HepG2 (cell line): ENCODE results near the gene SPX. TPM values are rescaled to one million over a fixed set of nuclear protein-coding genes. Genes with fewer than 3 reads are reported as not detected.

Source experiments
- ATAC-seq: fragments of 200-7000 bp; cut with Tn5 transposase; 3 replicates; pipeline ENCODE4 v1.9.1; 2020; ENCODE audit warnings: mild to moderate bottlenecking, moderate library complexity
- BruUV-seq: library from RNA; stranded (reverse); fragments of 400-500 nt; replicated peaks from 2 replicates; lab custom pipeline; 2021; lab: Mats Ljungman, UMichigan
- CTCF ChIA-PET: fragments of 300-600 bp; formaldehyde crosslinking; extraction: SDS; loops from one replicate; lab custom pipeline; 2021; ENCODE audit warnings: low total read pairs, inconsistent platforms, low intra/inter-chr PET ratio; lab: Yijun Ruan, JAX
- POLR2A ChIA-PET: fragments of 350-600 bp; sonication (Branson Sonifier 250); formaldehyde crosslinking; loops from one replicate; lab custom pipeline; 2020; ENCODE audit warnings: antibody characterized with exemption, inconsistent platforms; lab: Yijun Ruan, JAX
- DNase-seq: peaks from one replicate; pipeline ENCODE4 v3.0.0-alpha.2; 2015; ENCODE audit warnings: low spot score
- FAIRE-seq: peaks from 3 replicates; lab custom pipeline; 2011; peaks lifted over from hg19 to GRCh38; lab: Jason Lieb, UNC
- H2AFZ ChIP-seq: one replicate; pipeline ENCODE4 v1.6.1; 2011; ENCODE audit warnings: low read length, inconsistent platforms
- H3K27ac ChIP-seq: fragments of 300-600 bp; 3 replicates; pipeline ENCODE4 v1.8.0; 2011; ENCODE audit warnings: mixed run types, mild to moderate bottlenecking, mixed read lengths, low read length, inconsistent platforms; ENCODE audit not compliant: insufficient read depth; ENCODE audit errors: extremely low read length
- H3K27me3 ChIP-seq, 2 experiments: fragments of 200-600 bp in 1 of 2; 2 replicates in 1 of 2; 3 replicates in 1 of 2; pipeline versions ENCODE4 v1.6.0 to v1.8.0; 2011; ENCODE audit warnings: low read length in 2 of 2, mild to moderate bottlenecking in 2 of 2, moderate library complexity in 2 of 2, inconsistent platforms in 1 of 2; ENCODE audit not compliant: insufficient read depth in 2 of 2, control insufficient read depth in 1 of 2
- H3K36me3 ChIP-seq, 2 experiments: fragments of 200-600 bp in 1 of 2; replicated peaks in 1 of 2; 2 replicates in 1 of 2; 3 replicates in 1 of 2; pipeline versions ENCODE4 v1.5.1 to v1.8.0; 2011; ENCODE audit warnings: low read length in 2 of 2, inconsistent platforms in 1 of 2; ENCODE audit not compliant: insufficient read depth in 2 of 2, control insufficient read depth in 1 of 2
- H3K4me1 ChIP-seq: 2 replicates; pipeline ENCODE4 v1.5.1; 2012; ENCODE audit warnings: low read length, inconsistent platforms; ENCODE audit not compliant: insufficient read depth
- H3K4me2 ChIP-seq: 2 replicates; pipeline ENCODE4 v1.6.0; 2011; ENCODE audit warnings: low read depth, low read length, inconsistent platforms
- H3K4me3 ChIP-seq, 3 experiments: fragments of 200-600 bp in 1 of 3; sonication (generic), shearing (Covaris generic) in 1 of 3; replicated peaks in 1 of 3; 2 replicates each; pipeline ENCODE4 v1.5.1; 2011 to 2016; ENCODE audit warnings: low read length in 3 of 3, inconsistent platforms in 2 of 3, low read depth in 2 of 3, mild to moderate bottlenecking in 2 of 3, control low read depth in 1 of 3, mixed read lengths in 1 of 3; ENCODE audit not compliant: insufficient read depth in 1 of 3
- H3K79me2 ChIP-seq: one replicate; pipeline ENCODE4 v1.6.1; 2011; ENCODE audit warnings: low read length, inconsistent platforms; ENCODE audit not compliant: insufficient read depth
- H3K9ac ChIP-seq: 2 replicates; pipeline ENCODE4 v1.6.0; 2011; ENCODE audit warnings: mild to moderate bottlenecking, low read depth, low read length, inconsistent platforms; ENCODE audit not compliant: insufficient read depth
- H3K9me3 ChIP-seq: 2 replicates; pipeline ENCODE4 v1.5.1; 2012; ENCODE audit warnings: mild to moderate bottlenecking, low read length
- H4K20me1 ChIP-seq: 2 replicates; pipeline ENCODE4 v1.6.0; 2011; ENCODE audit warnings: inconsistent platforms, mild to moderate bottlenecking, low read length, moderate library complexity; ENCODE audit not compliant: insufficient read depth
- GPN1 ChIP-seq: sonication (generic); formaldehyde crosslinking; IDR thresholded peaks from 2 replicates; pipeline ENCODE4 v1.5.1; 2020; ENCODE audit warnings: missing genetic modification reagents, borderline replicate concordance
- KAT7 ChIP-seq: IDR thresholded peaks from 2 replicates; pipeline ENCODE4 v1.6.1; 2018; ENCODE audit warnings: borderline replicate concordance, missing compliant biosample characterization
- RELA ChIP-seq: sonication (generic); formaldehyde crosslinking; IDR thresholded peaks from 2 replicates; pipeline ENCODE4 v1.4.0; 2020; ENCODE audit warnings: missing genetic modification reagents
- SMYD3 ChIP-seq: sonication (generic); formaldehyde crosslinking; IDR thresholded peaks from 2 replicates; pipeline ENCODE4 v1.8.1; 2023; ENCODE audit warnings: mild to moderate bottlenecking, missing genetic modification reagents
- ZBTB38 ChIP-seq: sonication (generic); formaldehyde crosslinking; IDR thresholded peaks from 2 replicates; pipeline ENCODE4 v1.5.1; 2020; ENCODE audit warnings: mild to moderate bottlenecking, missing genetic modification reagents
- ZFYVE20 ChIP-seq: sonication (generic); formaldehyde crosslinking; IDR thresholded peaks from 2 replicates; pipeline ENCODE4 v1.8.0; 2023; ENCODE audit warnings: low read depth, mild to moderate bottlenecking, moderate library complexity, missing genetic modification reagents, borderline replicate concordance
- WGBS: methylation state at CpG from one replicate; pipeline ENCODE4 v1.1.6; 2017; ENCODE audit warnings: low lambda C conversion rate; 5-methylcytosine and 5-hydroxymethylcytosine counted together
- in situ Hi-C: cut with HindIII; loops from 2 replicates; pipeline ENCODE4 v1.10.0; 2017; ENCODE audit warnings: low pct_unique_long_range_greater_than_20kb; ENCODE audit not compliant: extremely low pct_ligation_motif_present
- intact Hi-C: fragments of 100-400 bp; cut with micrococcal nuclease; formaldehyde crosslinking; loops from one replicate; pipeline ENCODE4 v1.10.0; 2022; ENCODE audit not compliant: unreplicated experiment
- polyA plus RNA-seq, 8 experiments: library from polyadenylated mRNA; depleted of rRNA in 3 of 8; stranded (reverse) in 7 of 8; unstranded in 1 of 8; fragments of >200 nt; fragmentation: Illumina TruSeq in 4 of 8; extraction: Trizol in 4 of 8; gene quantifications; 2 replicates each; pipeline versions ENCODE4 v1.2.1 to v1.2.3, GENCODE V29; 2011 to 2016; ENCODE audit warnings: low read depth in 4 of 8, missing spikeins in 1 of 8, mixed read lengths in 1 of 8; ENCODE audit not compliant: insufficient read depth in 1 of 8
- total RNA-seq, 5 experiments: library from RNA; depleted of rRNA; stranded (reverse); fragments of >200 nt; fragmentation: Illumina TruSeq; extraction: Trizol; gene quantifications; 2 replicates each; pipeline ENCODE4 v1.2.3, GENCODE V29; 2016; ENCODE audit warnings: low read depth in 1 of 5
- TF ChIP-seq, protein P1 (sequence below): sonication (generic); formaldehyde crosslinking; IDR thresholded peaks from 2 replicates; pipeline ENCODE4 v1.4.0; 2020; ENCODE audit warnings: mild to moderate bottlenecking, missing genetic modification reagents, borderline replicate concordance

Gene SPX
- total and polyA plus RNA-seq, 2 of the 13 experiments (the other 11 are each of a cell fraction or from before 2014, with no cell fraction given): 0.07 to 0.16 TPM

- Histone ChIP-seq H3K36me3 (peaks cover 3 to 18% of the 10 kb centered on the region in 2 experiments; a peak in 2 of 5 replicates), H3K79me2 (peaks cover 44% of the 10 kb centered on the region), H3K4me2 (peak overlapping the region; percentile 85), H3K4me3 (peak overlapping the region; percentile 58 to 95 (median 78)), H3K4me1 (peaks cover 33% of the 10 kb centered on the region), H3K27ac (peak overlapping the region; percentile 90), H2AFZ (peak overlapping the region; percentile 91), H3K27me3 (no peaks in the 10 kb centered on the region; a peak in 1 of 5 replicates), H4K20me1 (peaks cover 3% of the 10 kb centered on the region; the same call in 1 of the 2 replicates), H3K9me3 (no peaks in the 10 kb centered on the region), H3K9ac (peak overlapping the region; percentile 88)
- intact Hi-C loops: loop anchor here (1.0 to 10.0 kb wide), 4 partner anchors 62 to 179 kb away; partner anchors contain the start of genes LDHB and PYROXD1
- CTCF ChIA-PET: no interaction called here
- POLR2A ChIA-PET: interaction anchor here (0.6 to 1.9 kb wide), 3 partner anchors 61 to 1044 kb away, joined by 3 to 7 read pairs (median 4); partner anchors contain the start of genes C2CD5 and PYROXD1
- FAIRE-seq: no peak
- TF ChIP-seq SMYD3: no peak
- no peak for TF ChIP-seq ZBTB38 (CRISPR knock-in tag)
- 0 out of 2 replicates have a peak, but pooled peaks have one; percentile 4 for TF ChIP-seq KAT7 (CRISPR knock-in tag)
- ATAC-seq: peak; percentile 14
- in situ Hi-C loops: loop anchor here (25.0 kb wide), 1 partner anchor 536 kb away; the partner anchor contains the start of gene CMAS
- DNase-seq: no peak
- 2% methylated on average over 8 of the region's 8 CpGs for WGBS
- BruUV-seq: TSS peak; percentile 72
Observed at GRCh38 chr12:21500786-21501257, 25.3 kb upstream of the SPX start.

GRCh38 chr12:21501258-21502163, 24.6 kb upstream of the SPX start, which contains the start of the genes GOLT1B and RECQL:
GOLT1B (plus strand) TSS chr12:21501789; CDS start chr12:21501924, 135 bp downstream.
RECQL (minus strand) TSS chr12:21501635; CDS start chr12:21499570, 2,065 bp downstream.
- ATAC-seq: peak; percentile 95
- no peaks in the 10 kb centered on the region; a peak in 1 of 5 replicates for H3K27me3 ChIP-seq
- H3K79me2 ChIP-seq: peaks cover 51% of the 10 kb centered on the region
- peaks cover 3% of the 10 kb centered on the region; the same call in 1 of the 2 replicates for H4K20me1 ChIP-seq
- H3K9ac ChIP-seq: peak within 1 kb of the TSS; percentile 88
- intact Hi-C loops (loop anchor here (1.0 to 10.0 kb wide), 4 partner anchors 61 to 179 kb away; partner anchors contain the start of genes LDHB and PYROXD1), in situ Hi-C loops (loop anchor here (25.0 kb wide), 1 partner anchor 536 kb away; the partner anchor contains the start of gene CMAS)
- ChIA-PET POLR2A (interaction anchor here (0.6 to 1.9 kb wide), 5 partner anchors 9 to 1043 kb away, joined by 3 to 7 read pairs (median 4); partner anchors contain the start of genes C2CD5 and PYROXD1), CTCF (no interaction called here)
- peak; percentile 98 for DNase-seq
- no TSS peak for BruUV-seq
- H3K4me2 ChIP-seq: peak within 1 kb of the TSS; percentile 85
- H2AFZ ChIP-seq: peak within 1 kb of the TSS; percentile 91
- no peaks in the 10 kb centered on the region for H3K9me3 ChIP-seq
- peaks cover 3 to 16% of the 10 kb centered on the region in 2 experiments; a peak in 2 of 5 replicates for H3K36me3 ChIP-seq
- under 1% methylated on average over 25 of the region's 61 CpGs for WGBS
- peak within 1 kb of the TSS; percentile 90 for H3K27ac ChIP-seq
- H3K4me3 ChIP-seq: peak within 1 kb of the TSS; percentile 87 to 95 (median 95)
- peak; percentile 96 for FAIRE-seq
- H3K4me1 ChIP-seq: peaks cover 33% of the 10 kb centered on the region
- TF ChIP-seq GPN1 (CRISPR knock-in tag): no peak
- TF ChIP-seq, protein P1, sequence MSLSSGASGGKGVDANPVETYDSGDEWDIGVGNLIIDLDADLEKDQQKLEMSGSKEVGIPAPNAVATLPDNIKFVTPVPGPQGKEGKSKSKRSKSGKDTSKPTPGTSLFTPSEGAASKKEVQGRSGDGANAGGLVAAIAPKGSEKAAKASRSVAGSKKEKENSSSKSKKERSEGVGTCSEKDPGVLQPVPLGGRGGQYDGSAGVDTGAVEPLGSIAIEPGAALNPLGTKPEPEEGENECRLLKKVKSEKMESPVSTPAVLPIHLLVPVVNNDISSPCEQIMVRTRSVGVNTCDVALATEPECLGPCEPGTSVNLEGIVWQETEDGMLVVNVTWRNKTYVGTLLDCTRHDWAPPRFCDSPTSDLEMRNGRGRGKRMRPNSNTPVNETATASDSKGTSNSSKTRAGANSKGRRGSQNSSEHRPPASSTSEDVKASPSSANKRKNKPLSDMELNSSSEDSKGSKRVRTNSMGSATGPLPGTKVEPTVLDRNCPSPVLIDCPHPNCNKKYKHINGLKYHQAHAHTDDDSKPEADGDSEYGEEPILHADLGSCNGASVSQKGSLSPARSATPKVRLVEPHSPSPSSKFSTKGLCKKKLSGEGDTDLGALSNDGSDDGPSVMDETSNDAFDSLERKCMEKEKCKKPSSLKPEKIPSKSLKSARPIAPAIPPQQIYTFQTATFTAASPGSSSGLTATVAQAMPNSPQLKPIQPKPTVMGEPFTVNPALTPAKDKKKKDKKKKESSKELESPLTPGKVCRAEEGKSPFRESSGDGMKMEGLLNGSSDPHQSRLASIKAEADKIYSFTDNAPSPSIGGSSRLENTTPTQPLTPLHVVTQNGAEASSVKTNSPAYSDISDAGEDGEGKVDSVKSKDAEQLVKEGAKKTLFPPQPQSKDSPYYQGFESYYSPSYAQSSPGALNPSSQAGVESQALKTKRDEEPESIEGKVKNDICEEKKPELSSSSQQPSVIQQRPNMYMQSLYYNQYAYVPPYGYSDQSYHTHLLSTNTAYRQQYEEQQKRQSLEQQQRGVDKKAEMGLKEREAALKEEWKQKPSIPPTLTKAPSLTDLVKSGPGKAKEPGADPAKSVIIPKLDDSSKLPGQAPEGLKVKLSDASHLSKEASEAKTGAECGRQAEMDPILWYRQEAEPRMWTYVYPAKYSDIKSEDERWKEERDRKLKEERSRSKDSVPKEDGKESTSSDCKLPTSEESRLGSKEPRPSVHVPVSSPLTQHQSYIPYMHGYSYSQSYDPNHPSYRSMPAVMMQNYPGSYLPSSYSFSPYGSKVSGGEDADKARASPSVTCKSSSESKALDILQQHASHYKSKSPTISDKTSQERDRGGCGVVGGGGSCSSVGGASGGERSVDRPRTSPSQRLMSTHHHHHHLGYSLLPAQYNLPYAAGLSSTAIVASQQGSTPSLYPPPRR (CRISPR knock-in tag): no peak
- TF ChIP-seq RELA (CRISPR knock-in tag): no peak
- no peak for TF ChIP-seq ZFYVE20 (CRISPR knock-in tag)
